ENCODE measurements around the gene ITPKB. TPM values are rescaled to one million over a fixed set of nuclear protein-coding genes. Genes with fewer than 3 reads are reported as not detected.

ITPKB gene
- total RNA-seq, 1 experiment from 2014 or later: 4.4 TPM

DNA sequence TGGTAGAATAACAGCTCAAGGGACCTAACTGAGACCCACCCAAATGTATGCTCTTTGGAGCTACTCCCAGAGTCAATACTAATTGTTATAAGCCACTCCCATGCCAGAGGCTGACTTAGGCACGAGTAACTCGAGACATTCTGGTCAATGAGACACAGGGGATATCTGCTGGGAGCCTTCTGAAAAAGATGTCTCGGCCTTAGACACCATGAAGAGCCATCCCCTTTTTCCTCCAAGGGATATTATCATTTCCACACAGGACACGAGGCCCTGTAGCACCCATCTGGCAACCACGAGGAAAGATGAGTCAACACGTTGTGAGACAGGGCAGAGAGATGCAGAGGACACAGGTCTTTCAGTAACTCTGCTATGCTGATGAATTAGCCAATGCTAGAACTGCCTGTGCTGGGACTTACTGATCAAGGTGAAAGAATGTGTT, 30.7 kb downstream of the ITPKB start:
- POLR2A ChIA-PET: no interaction called here
- TF ChIP-seq, protein P1, sequence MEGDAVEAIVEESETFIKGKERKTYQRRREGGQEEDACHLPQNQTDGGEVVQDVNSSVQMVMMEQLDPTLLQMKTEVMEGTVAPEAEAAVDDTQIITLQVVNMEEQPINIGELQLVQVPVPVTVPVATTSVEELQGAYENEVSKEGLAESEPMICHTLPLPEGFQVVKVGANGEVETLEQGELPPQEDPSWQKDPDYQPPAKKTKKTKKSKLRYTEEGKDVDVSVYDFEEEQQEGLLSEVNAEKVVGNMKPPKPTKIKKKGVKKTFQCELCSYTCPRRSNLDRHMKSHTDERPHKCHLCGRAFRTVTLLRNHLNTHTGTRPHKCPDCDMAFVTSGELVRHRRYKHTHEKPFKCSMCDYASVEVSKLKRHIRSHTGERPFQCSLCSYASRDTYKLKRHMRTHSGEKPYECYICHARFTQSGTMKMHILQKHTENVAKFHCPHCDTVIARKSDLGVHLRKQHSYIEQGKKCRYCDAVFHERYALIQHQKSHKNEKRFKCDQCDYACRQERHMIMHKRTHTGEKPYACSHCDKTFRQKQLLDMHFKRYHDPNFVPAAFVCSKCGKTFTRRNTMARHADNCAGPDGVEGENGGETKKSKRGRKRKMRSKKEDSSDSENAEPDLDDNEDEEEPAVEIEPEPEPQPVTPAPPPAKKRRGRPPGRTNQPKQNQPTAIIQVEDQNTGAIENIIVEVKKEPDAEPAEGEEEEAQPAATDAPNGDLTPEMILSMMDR (IDR thresholded peaks at IDR 0.05; ENCODE audit: insufficient read depth in 1 of 2, low read depth in 1 of 2, low read length in 1 of 2, severe bottlenecking in 1 of 2, unreplicated experiment in 1 of 2): no peak

DNA sequence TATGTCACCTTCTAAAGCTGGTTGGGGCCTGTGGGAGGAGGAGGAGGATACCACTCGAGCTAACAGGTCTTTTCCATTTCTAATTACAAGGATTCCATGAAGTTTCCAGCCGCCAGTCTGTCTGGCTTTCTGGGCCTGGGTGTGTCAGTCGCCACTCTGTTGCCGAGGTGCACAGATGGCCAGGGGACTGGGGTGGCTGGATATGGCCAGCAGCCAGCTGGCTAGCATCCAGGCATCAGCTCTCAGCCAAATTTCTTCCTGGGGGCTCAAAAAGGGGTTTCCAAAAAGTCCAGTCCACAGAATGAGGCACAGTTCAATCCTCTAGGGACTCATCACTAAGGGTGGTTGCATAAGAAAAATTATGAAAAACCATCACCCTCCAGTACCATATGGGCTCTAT, 32.4 kb downstream of the ITPKB start:
- BruUV-seq (replicated peaks): no TSS peak
- CTCF ChIA-PET: no interaction called here
- H3K36me3 Mint-ChIP-seq (ENCODE audit: insufficient read depth, unreplicated experiment): no peaks in the 10 kb centered on the region
- TF ChIP-seq, protein P1 (IDR thresholded peaks at IDR 0.05; ENCODE audit: insufficient read depth in 1 of 2, low read depth in 1 of 2, low read length in 1 of 2, severe bottlenecking in 1 of 2, unreplicated experiment in 1 of 2): no peak
- H3K27me3 ChIP-seq (replicated peaks; ENCODE audit: control insufficient read depth, insufficient read depth, low read length): no peaks in the 10 kb centered on the region
- H3K27ac Mint-ChIP-seq (ENCODE audit: unreplicated experiment): no peak overlapping the region
- H3K4me1 Mint-ChIP-seq (ENCODE audit: low read depth, unreplicated experiment): no peaks in the 10 kb centered on the region
- H3K9me3 ChIP-seq: no peaks in the 10 kb centered on the region
- DNase-seq: no peak
- no peak overlapping the region for H3K4me3 Mint-ChIP-seq (ENCODE audit: unreplicated experiment)
- intact Hi-C loops (cut with micrococcal nuclease; ENCODE audit: unreplicated experiment): no loop called here
- no peaks in the 10 kb centered on the region for H3K27me3 Mint-ChIP-seq (ENCODE audit: insufficient read depth, unreplicated experiment)
- no peaks in the 10 kb centered on the region for H3K9me3 Mint-ChIP-seq (ENCODE audit: unreplicated experiment)
- POLR2A ChIA-PET: no interaction called here
- H3K36me3 ChIP-seq (ENCODE audit: control insufficient read depth, insufficient read depth, low read length): no peaks in the 10 kb centered on the region
- no peak overlapping the region for H3K4me3 ChIP-seq (ENCODE audit: low read depth, low read length)
- H3K4me1 ChIP-seq: peaks cover 5% of the 10 kb centered on the region; the same call in 1 of the 2 replicates

More for the DNA sequence above, 30.7 kb downstream of the ITPKB start:
- Mint-ChIP-seq H3K27ac (ENCODE audit: unreplicated experiment) (no peak overlapping the region), H3K4me1 (ENCODE audit: low read depth, unreplicated experiment) (no peaks in the 10 kb centered on the region), H3K9me3 (ENCODE audit: unreplicated experiment) (no peaks in the 10 kb centered on the region), H3K36me3 (ENCODE audit: insufficient read depth, unreplicated experiment) (no peaks in the 10 kb centered on the region), H3K4me3 (ENCODE audit: unreplicated experiment) (no peak overlapping the region), H3K27me3 (ENCODE audit: insufficient read depth, unreplicated experiment) (no peaks in the 10 kb centered on the region)
- intact Hi-C loops (cut with micrococcal nuclease; ENCODE audit: unreplicated experiment): no loop called here
- no peaks in the 10 kb centered on the region for H3K36me3 ChIP-seq (ENCODE audit: control insufficient read depth, insufficient read depth, low read length)
- H3K4me3 ChIP-seq (ENCODE audit: low read depth, low read length): no peak overlapping the region
- no TSS peak for BruUV-seq (replicated peaks)
- CTCF ChIA-PET: no interaction called here
- H3K27me3 ChIP-seq (replicated peaks; ENCODE audit: control insufficient read depth, insufficient read depth, low read length): no peaks in the 10 kb centered on the region
- H3K4me1 ChIP-seq: no peaks in the 10 kb centered on the region
- no peak for DNase-seq
- H3K9me3 ChIP-seq: no peaks in the 10 kb centered on the region

DNA sequence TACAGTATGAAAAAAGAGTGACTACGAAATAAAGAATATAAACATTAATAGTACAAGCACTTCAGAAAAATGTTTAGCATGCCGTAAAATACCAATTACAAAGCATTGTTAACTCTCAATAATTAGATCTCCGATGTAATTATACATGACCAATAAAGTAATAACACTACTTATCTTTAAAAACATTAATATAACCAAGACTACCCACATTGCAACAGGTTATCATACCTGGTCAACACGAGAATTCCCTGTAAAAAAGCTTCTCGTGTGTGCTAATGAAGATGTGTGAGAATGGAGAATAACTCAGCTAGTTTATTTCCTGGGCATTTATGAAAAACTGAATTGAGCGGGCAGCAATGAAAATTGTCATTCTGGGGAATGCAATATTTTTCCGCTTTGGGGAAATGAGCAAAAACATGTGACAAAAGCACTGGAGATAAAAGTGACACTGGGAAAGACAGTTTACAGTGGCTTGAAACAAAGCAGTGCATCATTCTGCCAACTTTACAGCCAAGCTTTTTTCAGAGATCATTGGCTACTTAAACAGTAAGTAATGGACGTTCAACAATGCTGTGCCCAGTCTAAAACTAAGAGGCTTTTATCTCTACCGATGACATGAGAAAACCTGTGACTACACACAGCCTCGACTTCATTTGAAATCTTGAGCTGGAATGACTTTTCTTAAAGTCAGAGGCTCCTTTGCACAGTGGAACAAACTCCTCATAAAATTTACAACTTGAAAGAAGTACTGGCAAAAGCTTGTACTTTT, 34.7 kb downstream of the ITPKB start:
- no peaks in the 10 kb centered on the region for H3K9me3 Mint-ChIP-seq (ENCODE audit: unreplicated experiment)
- no peak overlapping the region for H3K27ac Mint-ChIP-seq (ENCODE audit: unreplicated experiment)
- Histone ChIP-seq H3K36me3 (ENCODE audit: control insufficient read depth, insufficient read depth, low read length) (no peaks in the 10 kb centered on the region), H3K4me1 (peaks cover 5% of the 10 kb centered on the region; the same call in 1 of the 2 replicates), H3K9me3 (no peaks in the 10 kb centered on the region), H3K27me3 (replicated peaks; ENCODE audit: control insufficient read depth, insufficient read depth, low read length) (no peaks in the 10 kb centered on the region), H3K4me3 (ENCODE audit: low read depth, low read length) (no peak overlapping the region)
- DNase-seq: no peak
- intact Hi-C loops (cut with micrococcal nuclease; ENCODE audit: unreplicated experiment): loop anchor here (5.0 kb wide), 1 partner anchor 52 kb away; no protein-coding TSS in a partner anchor
- no peaks in the 10 kb centered on the region for H3K27me3 Mint-ChIP-seq (ENCODE audit: insufficient read depth, unreplicated experiment)
- POLR2A ChIA-PET: no interaction called here
- no peaks in the 10 kb centered on the region for H3K36me3 Mint-ChIP-seq (ENCODE audit: insufficient read depth, unreplicated experiment)
- CTCF ChIA-PET: no interaction called here
- no TSS peak for BruUV-seq (replicated peaks)
- TF ChIP-seq, protein P1 (IDR thresholded peaks at IDR 0.05; ENCODE audit: insufficient read depth in 1 of 2, low read depth in 1 of 2, low read length in 1 of 2, severe bottlenecking in 1 of 2, unreplicated experiment in 1 of 2): no peak
- H3K4me1 Mint-ChIP-seq (ENCODE audit: low read depth, unreplicated experiment): no peaks in the 10 kb centered on the region
- H3K4me3 Mint-ChIP-seq (ENCODE audit: unreplicated experiment): peak overlapping the region; percentile 83
